Uterus (tissue), 2 donors: ENCODE results near the gene NBAS.

Source experiments
- POLR2A ChIP-seq, 2 donors: fragments of 450-650 bp; IDR thresholded peaks; one replicate each; pipeline ENCODE4 v1.6.1; 2016; ENCODE audit warnings: antibody characterized with exemption in 2 of 2, mild to moderate bottlenecking in 1 of 2, moderate library complexity in 1 of 2
- TF ChIP-seq, protein P1 (sequence below), 4 experiments: fragments of 200-600 bp in 2 of 4; fragments of 450-650 bp in 2 of 4; sonication (generic) in 2 of 4; IDR thresholded peaks; one replicate each; pipeline ENCODE4 v1.5.1; 2016 to 2019; ENCODE audit warnings: antibody characterized with exemption in 4 of 4, mild to moderate bottlenecking in 2 of 4, moderate library complexity in 1 of 4

DNA sequence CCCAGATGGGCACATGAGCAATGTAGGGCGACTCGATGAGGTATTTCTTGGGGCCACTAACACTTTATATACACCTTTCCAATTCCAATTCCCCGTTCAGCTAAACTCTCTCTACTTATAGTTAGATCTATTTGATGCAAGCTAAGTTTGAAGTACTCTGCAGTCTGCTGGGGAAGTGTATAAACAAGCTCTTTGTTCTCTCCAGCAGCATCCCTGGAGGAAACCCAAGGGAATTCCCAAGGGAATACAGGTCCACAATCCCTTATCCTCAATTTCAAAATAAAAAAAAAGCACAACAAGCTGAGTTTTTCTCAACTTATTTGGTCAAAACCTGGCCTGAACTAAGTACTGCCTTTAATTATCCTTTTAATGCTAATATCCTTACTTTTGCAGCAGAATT is 433.3 kb downstream of the NBAS start:
- no peak for TF ChIP-seq POLR2A (IDR thresholded peaks at IDR 0.05)
- TF ChIP-seq, protein P1, sequence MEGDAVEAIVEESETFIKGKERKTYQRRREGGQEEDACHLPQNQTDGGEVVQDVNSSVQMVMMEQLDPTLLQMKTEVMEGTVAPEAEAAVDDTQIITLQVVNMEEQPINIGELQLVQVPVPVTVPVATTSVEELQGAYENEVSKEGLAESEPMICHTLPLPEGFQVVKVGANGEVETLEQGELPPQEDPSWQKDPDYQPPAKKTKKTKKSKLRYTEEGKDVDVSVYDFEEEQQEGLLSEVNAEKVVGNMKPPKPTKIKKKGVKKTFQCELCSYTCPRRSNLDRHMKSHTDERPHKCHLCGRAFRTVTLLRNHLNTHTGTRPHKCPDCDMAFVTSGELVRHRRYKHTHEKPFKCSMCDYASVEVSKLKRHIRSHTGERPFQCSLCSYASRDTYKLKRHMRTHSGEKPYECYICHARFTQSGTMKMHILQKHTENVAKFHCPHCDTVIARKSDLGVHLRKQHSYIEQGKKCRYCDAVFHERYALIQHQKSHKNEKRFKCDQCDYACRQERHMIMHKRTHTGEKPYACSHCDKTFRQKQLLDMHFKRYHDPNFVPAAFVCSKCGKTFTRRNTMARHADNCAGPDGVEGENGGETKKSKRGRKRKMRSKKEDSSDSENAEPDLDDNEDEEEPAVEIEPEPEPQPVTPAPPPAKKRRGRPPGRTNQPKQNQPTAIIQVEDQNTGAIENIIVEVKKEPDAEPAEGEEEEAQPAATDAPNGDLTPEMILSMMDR (IDR thresholded peaks at IDR 0.05): no peak
